Central memory CD4-positive, alpha-beta T cell (primary cell): Measurements from ENCODE around the gene HOXC13.

Source experiments
- DNase-seq: peaks from one replicate; pipeline ENCODE4 v3.0.0; 2022

The HOXC13 gene

GRCh38 chr12:53955036-53955775 lies 16.6 kb downstream of the HOXC13 start:
- no peak for DNase-seq

GRCh38 chr12:53955776-53956250 lies 17.2 kb downstream of the HOXC13 start:
- DNase-seq, result no peak

GRCh38 chr12:53956251-53956887 lies 17.7 kb downstream of the HOXC13 start:
- DNase-seq, result no peak

GRCh38 chr12:53956914-53957536 lies 18.4 kb downstream of the HOXC13 start:
- DNase-seq, result no peak

- DNase-seq, result no peak
Measured at GRCh38 chr12:53958128-53958527, 19.5 kb downstream of the HOXC13 start.

GRCh38 chr12:53959314-53959713 lies 20.7 kb downstream of the HOXC13 start:
- no peak for DNase-seq

GRCh38 chr12:53960187-53961024 lies 21.8 kb downstream of the HOXC13 start:
- DNase-seq, result no peak

- DNase-seq, result no peak
Measured at GRCh38 chr12:53961025-53961761, 22.6 kb downstream of the HOXC13 start.

- no peak for DNase-seq
Measured at GRCh38 chr12:53963005-53963404, 24.4 kb downstream of the HOXC13 start.

GRCh38 chr12:53963434-53964314 lies 25.0 kb downstream of the HOXC13 start:
- no peak for DNase-seq

- DNase-seq, result no peak
Measured at GRCh38 chr12:53964315-53964713, 25.7 kb downstream of the HOXC13 start.

- DNase-seq, result no peak
Measured at GRCh38 chr12:53965281-53966084, 26.9 kb downstream of the HOXC13 start.

GRCh38 chr12:53966085-53966384 lies 27.4 kb downstream of the HOXC13 start:
- no peak for DNase-seq

- no peak for DNase-seq
Measured at GRCh38 chr12:53966385-53967133, 27.9 kb downstream of the HOXC13 start.

GRCh38 chr12:53967421-53967925 lies 28.8 kb downstream of the HOXC13 start:
- no peak for DNase-seq

GRCh38 chr12:53968214-53969127 lies 29.8 kb downstream of the HOXC13 start:
- DNase-seq, result no peak

- DNase-seq, result no peak
Measured at GRCh38 chr12:53969588-53970259, 31.1 kb downstream of the HOXC13 start.

GRCh38 chr12:53970451-53970850 lies 31.8 kb downstream of the HOXC13 start:
- DNase-seq, result no peak
